Keratinocyte (primary cell): ENCODE measurements around the gene PRCP. TPM values are rescaled to one million over a fixed set of nuclear protein-coding genes. Genes with fewer than 3 reads are reported as not detected.

Experiments used
- DNase-seq: peaks from one replicate; pipeline ENCODE4 v3.0.0-alpha.2; 2011; ENCODE audit warnings: low read depth, missing footprints, low spot score
- FAIRE-seq: peaks from 2 replicates; lab custom pipeline; 2011; peaks lifted over from hg19 to GRCh38; lab: Jason Lieb, UNC
- H2AFZ ChIP-seq: 2 replicates; pipeline ENCODE4 v1.6.0; 2012; ENCODE audit warnings: low read length, control low read depth, inconsistent platforms; ENCODE audit not compliant: control insufficient read depth
- H3K27ac ChIP-seq: 2 replicates; pipeline ENCODE4 v1.5.1; 2011; ENCODE audit warnings: low read length; ENCODE audit not compliant: control insufficient read depth, insufficient read depth
- H3K27me3 ChIP-seq: 3 replicates; pipeline ENCODE4 v1.6.0; 2011; ENCODE audit warnings: low read length; ENCODE audit not compliant: control insufficient read depth, insufficient read depth; ENCODE audit errors: extremely low read depth
- H3K36me3 ChIP-seq, 2 experiments: 2 replicates in 1 of 2; 3 replicates in 1 of 2; pipeline ENCODE4 v1.5.1; 2011; ENCODE audit warnings: low read length in 2 of 2, mild to moderate bottlenecking in 1 of 2; ENCODE audit not compliant: control insufficient read depth in 2 of 2, insufficient read depth in 2 of 2; ENCODE audit errors: extremely low read depth in 1 of 2
- H3K4me1 ChIP-seq: 3 replicates; pipeline ENCODE4 v1.5.1; 2011; ENCODE audit warnings: low read length; ENCODE audit not compliant: control insufficient read depth, insufficient read depth; ENCODE audit errors: extremely low read depth
- H3K4me2 ChIP-seq: 3 replicates; pipeline ENCODE4 v1.6.0; 2011; ENCODE audit warnings: low read depth, low read length; ENCODE audit not compliant: control insufficient read depth, insufficient read depth; ENCODE audit errors: extremely low read depth
- H3K4me3 ChIP-seq, 3 experiments: fragments of 200-600 bp in 1 of 3; sonication (generic) in 1 of 3; 2 replicates in 2 of 3; 3 replicates in 1 of 3; pipeline ENCODE4 v1.5.1; 2011 to 2016; ENCODE audit warnings: low read length in 3 of 3, mild to moderate bottlenecking in 3 of 3, control low read depth in 2 of 3, inconsistent platforms in 1 of 3, low read depth in 1 of 3, mixed read lengths in 1 of 3, mixed run types in 1 of 3, moderate library complexity in 1 of 3; ENCODE audit not compliant: control insufficient read depth in 2 of 3, insufficient read depth in 2 of 3; ENCODE audit errors: extremely low read depth in 1 of 3
- H3K79me2 ChIP-seq: 2 replicates; pipeline ENCODE4 v1.6.0; 2012; ENCODE audit warnings: low read length; ENCODE audit not compliant: control insufficient read depth, insufficient read depth
- H3K9ac ChIP-seq: 3 replicates; pipeline ENCODE4 v1.6.0; 2011; ENCODE audit warnings: low read length; ENCODE audit not compliant: control insufficient read depth, insufficient read depth; ENCODE audit errors: extremely low read depth
- H3K9me1 ChIP-seq: 3 replicates; pipeline ENCODE4 v1.6.0; 2011; ENCODE audit warnings: low read length; ENCODE audit not compliant: control insufficient read depth, insufficient read depth; ENCODE audit errors: extremely low read depth
- H3K9me3 ChIP-seq: 2 replicates; pipeline ENCODE4 v1.5.1; 2012; ENCODE audit warnings: low read depth, low read length; ENCODE audit not compliant: control insufficient read depth
- H4K20me1 ChIP-seq: 3 replicates; pipeline ENCODE4 v1.6.0; 2011; ENCODE audit warnings: low read length; ENCODE audit not compliant: control insufficient read depth, insufficient read depth; ENCODE audit errors: extremely low read depth
- CTCF ChIP-seq, 3 experiments: IDR thresholded peaks in 1 of 3; conservative IDR thresholded peaks in 1 of 3; optimal IDR thresholded peaks in 1 of 3; 2 replicates in 2 of 3; 3 replicates in 1 of 3; pipeline versions ENCODE3 to v1.5.1; 2011; ENCODE audit warnings: low read length in 3 of 3, mild to moderate bottlenecking in 3 of 3, moderate library complexity in 2 of 3, control low read depth in 1 of 3, inconsistent platforms in 1 of 3; ENCODE audit not compliant: insufficient read depth in 2 of 3; ENCODE audit errors: extremely low read depth in 1 of 3
- EZH2 ChIP-seq: IDR thresholded peaks from one replicate; pipeline ENCODE4 v1.6.1; 2012; ENCODE audit warnings: inconsistent platforms, mild to moderate bottlenecking, low read length, moderate library complexity
- dilution Hi-C: fragments of 300-500 bp; cut with MboI; formaldehyde crosslinking; loops from one replicate; pipeline ENCODE4 v1.7.0; 2020; ENCODE audit warnings: low sequenced_read_pairs; ENCODE audit not compliant: extremely low pct_ligation_motif_present
- polyA plus RNA-seq, 5 experiments: library from polyadenylated mRNA; depleted of rRNA in 3 of 5; stranded (reverse) in 3 of 5; stranded (forward) in 1 of 5; unstranded in 1 of 5; fragments of >200 nt; gene quantifications; 1 replicate in 1 of 5; 2 replicates in 3 of 5; 3 replicates in 1 of 5; pipeline versions ENCODE4 v1.2.1 to v1.2.3, GENCODE V29; 2011 to 2012; ENCODE audit warnings: missing spikeins in 2 of 5, low read depth in 1 of 5, low replicate concordance in 1 of 5

Gene PRCP
- polyA plus RNA-seq, 1 donor (not counting 4 experiments of a cell fraction or from before 2014, with no cell fraction given): 43.5 TPM

GRCh38 chr11:82775218-82775617 lies 125.0 kb downstream of the PRCP start:
- no peak for TF ChIP-seq CTCF (optimal IDR thresholded peaks at IDR 0.05 in 1 of 3, IDR thresholded peaks at IDR 0.05 in 1 of 3, conservative IDR thresholded peaks at IDR 0.05 in 1 of 3; ENCODE audit: extremely low read depth in 1 of 3, insufficient read depth in 2 of 3, low read length in 3 of 3)
- no peak for TF ChIP-seq EZH2
- no peak overlapping the region for H3K27ac ChIP-seq
- no peak for DNase-seq
- no peaks in the 10 kb centered on the region for H4K20me1 ChIP-seq
- no peaks in the 10 kb centered on the region for H3K36me3 ChIP-seq
- no peak for FAIRE-seq
- H2AFZ ChIP-seq: no peak overlapping the region
- H3K79me2 ChIP-seq: no peaks in the 10 kb centered on the region
- no peaks in the 10 kb centered on the region for H3K9me1 ChIP-seq
- H3K27me3 ChIP-seq: no peaks in the 10 kb centered on the region
- dilution Hi-C loops: no loop called here
- no peak overlapping the region for H3K4me3 ChIP-seq
- no peak overlapping the region for H3K4me2 ChIP-seq
- H3K9me3 ChIP-seq: no peaks in the 10 kb centered on the region
- H3K4me1 ChIP-seq: peaks cover 9% of the 10 kb centered on the region
- no peak overlapping the region for H3K9ac ChIP-seq

Other genes with a start within 250 kb of the PRCP start
- 0.01 TPM in 2 of 3 replicates, not detected in the other for gene FAM181B, start 166.6 kb downstream of the PRCP start, polyA plus RNA-seq
- 2.2 to 8.7 TPM (median 8.1 TPM) in 3 replicates for gene DDIAS, start 1.3 kb upstream of the PRCP start, polyA plus RNA-seq
- 6.7 to 10.9 TPM (median 9.3 TPM) in 3 replicates for gene RAB30, start 171.5 kb upstream of the PRCP start, polyA plus RNA-seq